GM12872 (cell line): ENCODE results near the gene DNAJA4.

Experiments used
- TF ChIP-seq, protein P1 (sequence below): IDR thresholded peaks from 3 replicates; pipeline ENCODE4 v1.5.1; 2011; ENCODE audit warnings: low read depth, mild to moderate bottlenecking, low read length, moderate library complexity; ENCODE audit not compliant: insufficient read depth

The DNAJA4 gene

GRCh38 chr15:78312957-78313356 is 48.6 kb downstream of the DNAJA4 start:
- TF ChIP-seq, protein P1, sequence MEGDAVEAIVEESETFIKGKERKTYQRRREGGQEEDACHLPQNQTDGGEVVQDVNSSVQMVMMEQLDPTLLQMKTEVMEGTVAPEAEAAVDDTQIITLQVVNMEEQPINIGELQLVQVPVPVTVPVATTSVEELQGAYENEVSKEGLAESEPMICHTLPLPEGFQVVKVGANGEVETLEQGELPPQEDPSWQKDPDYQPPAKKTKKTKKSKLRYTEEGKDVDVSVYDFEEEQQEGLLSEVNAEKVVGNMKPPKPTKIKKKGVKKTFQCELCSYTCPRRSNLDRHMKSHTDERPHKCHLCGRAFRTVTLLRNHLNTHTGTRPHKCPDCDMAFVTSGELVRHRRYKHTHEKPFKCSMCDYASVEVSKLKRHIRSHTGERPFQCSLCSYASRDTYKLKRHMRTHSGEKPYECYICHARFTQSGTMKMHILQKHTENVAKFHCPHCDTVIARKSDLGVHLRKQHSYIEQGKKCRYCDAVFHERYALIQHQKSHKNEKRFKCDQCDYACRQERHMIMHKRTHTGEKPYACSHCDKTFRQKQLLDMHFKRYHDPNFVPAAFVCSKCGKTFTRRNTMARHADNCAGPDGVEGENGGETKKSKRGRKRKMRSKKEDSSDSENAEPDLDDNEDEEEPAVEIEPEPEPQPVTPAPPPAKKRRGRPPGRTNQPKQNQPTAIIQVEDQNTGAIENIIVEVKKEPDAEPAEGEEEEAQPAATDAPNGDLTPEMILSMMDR: no peak

- TF ChIP-seq, protein P1: no peak
These were observed 49.0 kb downstream of the DNAJA4 start for GRCh38 chr15:78313383-78313782.

GRCh38 chr15:78314181-78314581 is 49.8 kb downstream of the DNAJA4 start:
- TF ChIP-seq, protein P1: no peak

GRCh38 chr15:78315686-78316282 is 51.4 kb downstream of the DNAJA4 start:
- TF ChIP-seq, protein P1: peak; percentile 48; the same call in 2 of the 3 replicates

DNA sequence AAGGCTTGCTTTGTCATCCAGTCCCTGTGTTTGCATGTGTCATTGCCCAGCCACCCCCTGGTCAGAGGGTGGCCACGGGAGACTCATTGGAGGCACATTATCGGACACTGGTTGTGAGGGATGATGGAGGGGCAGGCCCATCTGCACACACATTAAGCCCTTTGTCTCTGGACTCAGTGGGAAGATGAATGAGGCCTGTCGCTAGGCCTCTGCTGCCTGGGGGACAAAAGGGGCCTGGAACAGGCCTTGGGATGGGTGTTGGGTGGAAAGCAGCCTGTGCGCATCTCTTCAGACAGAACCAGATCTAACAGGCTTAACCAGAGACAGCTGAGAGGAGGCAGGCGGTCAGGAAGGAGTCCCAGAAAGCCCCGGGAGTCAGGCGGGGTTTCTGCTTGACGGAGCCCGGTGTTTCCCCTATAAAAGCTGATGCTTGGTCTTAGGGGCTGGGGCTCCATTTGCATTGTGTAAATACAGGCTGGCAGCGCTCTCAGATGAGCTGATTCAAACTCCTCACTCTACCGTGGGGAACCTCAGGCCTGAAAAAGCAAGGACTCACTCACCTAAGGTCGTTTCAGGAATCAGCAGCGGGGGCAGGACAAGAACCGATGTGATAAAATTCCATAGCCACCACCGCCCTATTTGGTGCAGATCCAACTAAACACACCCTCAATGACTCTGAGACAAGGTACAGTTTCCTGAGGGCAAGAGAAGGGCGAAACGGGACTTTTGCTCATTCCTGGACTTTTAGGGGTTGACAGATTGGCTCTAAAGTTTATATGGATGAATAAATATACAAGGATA is 52.1 kb downstream of the DNAJA4 start:
- TF ChIP-seq, protein P1: no peak

DNA sequence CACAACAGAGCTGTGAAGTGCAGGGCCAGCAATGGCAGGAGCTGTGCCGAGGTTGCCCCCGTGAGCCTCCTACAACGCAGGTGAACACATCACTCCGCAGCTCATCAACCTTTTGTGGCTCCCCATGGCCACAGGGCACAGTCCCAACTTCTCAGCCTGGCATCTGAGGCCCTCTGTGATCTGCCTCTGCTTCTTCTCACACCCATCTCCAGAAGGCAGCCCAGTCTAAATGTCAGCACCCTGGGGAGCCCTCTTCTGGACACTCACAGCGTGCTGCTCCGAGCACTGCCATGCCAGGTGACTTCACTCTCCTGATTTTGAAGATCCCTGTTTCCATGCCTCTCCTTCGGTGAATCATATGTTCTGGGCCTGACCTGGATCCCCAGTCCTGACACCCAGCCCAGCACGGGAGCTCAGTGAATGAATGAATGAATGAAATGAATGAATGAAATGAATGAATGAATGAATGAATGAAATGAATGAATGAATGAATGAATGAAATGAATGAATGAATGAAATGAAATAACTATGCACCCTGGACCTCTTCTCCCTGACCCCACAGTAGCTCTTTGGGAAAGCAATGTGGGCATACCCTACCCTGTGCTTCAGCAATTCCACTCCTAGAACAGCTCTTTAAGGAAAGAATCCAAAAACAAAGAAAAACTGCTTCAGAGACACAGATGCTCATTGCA is 52.9 kb downstream of the DNAJA4 start:
- TF ChIP-seq, protein P1: no peak

DNA sequence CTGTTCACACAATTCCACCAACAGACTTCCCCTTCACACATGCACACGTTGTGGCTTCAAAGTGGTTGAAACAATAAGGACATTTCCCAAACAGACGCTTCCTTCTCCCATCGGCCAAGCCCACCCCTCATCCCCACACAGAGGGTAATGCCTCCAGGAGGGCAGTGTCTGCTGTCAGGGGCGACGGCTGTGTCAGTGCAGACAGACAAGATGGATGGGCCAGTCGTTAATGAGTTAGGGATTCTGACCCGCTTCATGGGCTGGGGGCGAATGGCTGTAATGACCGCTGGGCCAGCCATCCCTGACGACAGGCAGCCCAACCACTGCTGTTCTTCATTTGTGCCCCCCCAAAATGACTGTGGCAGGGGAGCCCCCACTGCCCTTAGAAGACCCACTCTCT is 55.2 kb downstream of the DNAJA4 start:
- TF ChIP-seq, protein P1: no peak
